Neural cell (in vitro differentiated cells): Measurements from ENCODE around the gene SLC13A2. TPM values are rescaled to one million over a fixed set of nuclear protein-coding genes. Genes with fewer than 3 reads are reported as not detected.

Experiments
- H2AFZ ChIP-seq: fragments of 200-600, 300-800 bp; sonication (generic), shearing (Covaris generic); 2 replicates; pipeline ENCODE4 v1.6.0; 2014; ENCODE audit warnings: low read depth, mild to moderate bottlenecking, antibody characterized with exemption, low read length, moderate library complexity
- H3F3A ChIP-seq: fragments of 200-600 bp; shearing (Covaris generic); 2 replicates; pipeline ENCODE4 v1.6.1; 2016; ENCODE audit warnings: mild to moderate bottlenecking, moderate library complexity, mixed read lengths, antibody characterized with exemption, low read length; ENCODE audit not compliant: insufficient read depth, poor library complexity, severe bottlenecking
- H3K27ac ChIP-seq: fragments of 200-600, 300-800 bp; sonication (generic), shearing (Covaris generic); 2 replicates; pipeline ENCODE4 v1.5.1; 2014; ENCODE audit warnings: mild to moderate bottlenecking, low read length, moderate library complexity
- H3K27me3 ChIP-seq: fragments of 300-800, 200-600 bp; sonication (generic), shearing (Covaris generic); 2 replicates; pipeline ENCODE4 v1.6.0; 2014; ENCODE audit warnings: mild to moderate bottlenecking, low read depth, low read length, moderate library complexity; ENCODE audit not compliant: insufficient read depth
- H3K36me3 ChIP-seq: fragments of 300-800, 200-600 bp; sonication (generic), shearing (Covaris generic); 2 replicates; pipeline ENCODE4 v1.5.1; 2014; ENCODE audit warnings: mild to moderate bottlenecking, antibody characterized with exemption, low read length, moderate library complexity; ENCODE audit not compliant: insufficient read depth
- H3K4me2 ChIP-seq: fragments of 300-800, 200-600 bp; sonication (generic), shearing (Covaris generic); 2 replicates; pipeline ENCODE4 v1.6.0; 2014; ENCODE audit warnings: mild to moderate bottlenecking, low read length
- H3K4me3 ChIP-seq: fragments of 300-800, 200-600 bp; sonication (generic), shearing (Covaris generic); 2 replicates; pipeline ENCODE4 v1.5.1; 2014; ENCODE audit warnings: mild to moderate bottlenecking, low read length, moderate library complexity
- H3K79me2 ChIP-seq: fragments of 200-600 bp; shearing (Covaris generic); replicated peaks from 2 replicates; pipeline ENCODE4 v1.6.0; 2014; ENCODE audit warnings: mild to moderate bottlenecking, low read length, moderate library complexity; ENCODE audit not compliant: insufficient read depth
- H3K9ac ChIP-seq: fragments of 300-800, 200-600 bp; sonication (generic), shearing (Covaris generic); 2 replicates; pipeline ENCODE4 v1.6.1; 2016; ENCODE audit warnings: mild to moderate bottlenecking, low read length, mixed read lengths
- H3K9me2 ChIP-seq: fragments of 200-600 bp; shearing (Covaris generic); 2 replicates; pipeline ENCODE4 v1.6.1; 2016; ENCODE audit warnings: mild to moderate bottlenecking, low read length, mixed read lengths; ENCODE audit not compliant: insufficient read depth
- H3K9me3 ChIP-seq: fragments of 200-600, 300-800 bp; sonication (generic), shearing (Covaris generic); 2 replicates; pipeline ENCODE4 v1.6.1; 2016; ENCODE audit warnings: mild to moderate bottlenecking, mixed run types, low read length, moderate library complexity, mixed read lengths
- H4K20me1 ChIP-seq: fragments of 200-600 bp; shearing (Covaris generic); 2 replicates; pipeline ENCODE4 v1.6.1; 2016; ENCODE audit warnings: mild to moderate bottlenecking, mixed run types; ENCODE audit not compliant: insufficient read depth
- EP300 ChIP-seq: fragments of 450-650 bp; conservative IDR thresholded peaks from 2 replicates; pipeline ENCODE4 v1.6.1; 2014; ENCODE audit warnings: antibody characterized with exemption, mild to moderate bottlenecking, moderate library complexity; ENCODE audit not compliant: poor library complexity, severe bottlenecking
- EZH2 ChIP-seq: fragments of 200-600, 300-800 bp; shearing (Covaris generic), sonication (generic); IDR thresholded peaks from 2 replicates; pipeline ENCODE4 v1.6.1; 2014; ENCODE audit warnings: antibody characterized with exemption, low read length, borderline replicate concordance, mild to moderate bottlenecking; ENCODE audit not compliant: insufficient read depth, poor library complexity, severe bottlenecking
- MXI1 ChIP-seq: fragments of 450-650 bp; conservative IDR thresholded peaks from 2 replicates; pipeline ENCODE4 v1.6.1; 2014; ENCODE audit warnings: antibody characterized with exemption, mild to moderate bottlenecking; ENCODE audit not compliant: poor library complexity, severe bottlenecking
- POLR2AphosphoS5 ChIP-seq: IDR thresholded peaks from 2 replicates; pipeline ENCODE4 v1.6.1; 2012
- RAD21 ChIP-seq: fragments of 450-650 bp; conservative IDR thresholded peaks from 2 replicates; pipeline ENCODE4 v1.6.1; 2014; ENCODE audit warnings: antibody characterized with exemption, mild to moderate bottlenecking, moderate library complexity
- SMC3 ChIP-seq: fragments of 450-650 bp; conservative IDR thresholded peaks from 2 replicates; pipeline ENCODE4 v1.6.1; 2014; ENCODE audit warnings: antibody characterized with exemption, mild to moderate bottlenecking, moderate library complexity; ENCODE audit not compliant: poor library complexity
- TAF1 ChIP-seq: IDR thresholded peaks from 2 replicates; pipeline ENCODE4 v1.6.1; 2012; ENCODE audit warnings: low read depth
- polyA plus RNA-seq: library from polyadenylated mRNA; depleted of rRNA; stranded (reverse); fragments of >200 nt; gene quantifications from 2 replicates; pipeline ENCODE4 v1.2.3, GENCODE V29; 2014
- TF ChIP-seq, protein P1 (sequence below): IDR thresholded peaks from 2 replicates; pipeline ENCODE4 v1.6.1; 2012; ENCODE audit warnings: borderline replicate concordance
- TF ChIP-seq, protein P2 (sequence below): fragments of 450-650 bp; IDR thresholded peaks from 2 replicates; pipeline ENCODE4 v1.5.1; 2014; ENCODE audit warnings: antibody characterized with exemption, mild to moderate bottlenecking, moderate library complexity; ENCODE audit not compliant: poor library complexity, severe bottlenecking

The SLC13A2 gene
- polyA plus RNA-seq, 1 donor from 2014 or later: not detected

DNA sequence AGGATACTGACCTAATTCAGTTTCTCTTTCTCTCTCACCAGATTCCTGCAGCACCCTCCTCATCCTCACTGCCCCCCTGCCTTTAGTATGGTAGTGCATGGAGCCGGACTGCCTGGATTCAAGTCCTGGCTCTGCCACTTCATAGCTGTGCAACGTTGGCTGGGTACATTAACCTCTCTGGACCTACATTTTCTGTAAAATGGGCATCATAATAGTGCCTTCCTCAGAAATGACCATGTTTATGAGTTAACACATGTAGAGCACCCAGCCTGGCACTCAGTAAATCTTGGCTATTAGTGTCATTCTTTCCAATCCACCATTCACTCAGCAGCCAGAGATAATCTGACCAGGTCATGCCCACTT, 71.7 kb downstream of the SLC13A2 start:
- Histone ChIP-seq H3K36me3 (no peaks in the 10 kb centered on the region), H3K9ac (no peak overlapping the region), H3K27me3 (no peaks in the 10 kb centered on the region), H3K79me2 (no peaks in the 10 kb centered on the region), H2AFZ (no peak overlapping the region), H3K4me2 (no peak overlapping the region), H3K9me3 (no peaks in the 10 kb centered on the region), H3K4me3 (no peak overlapping the region), H3K9me2 (no peaks in the 10 kb centered on the region), H3F3A (no peaks in the 10 kb centered on the region), H4K20me1 (no peaks in the 10 kb centered on the region), H3K27ac (no peak overlapping the region)
- TF ChIP-seq EZH2 (no peak), TAF1 (no peak), SMC3 (no peak), RAD21 (no peak), MXI1 (no peak), POLR2AphosphoS5 (no peak), EP300 (no peak)
- TF ChIP-seq, protein P1, sequence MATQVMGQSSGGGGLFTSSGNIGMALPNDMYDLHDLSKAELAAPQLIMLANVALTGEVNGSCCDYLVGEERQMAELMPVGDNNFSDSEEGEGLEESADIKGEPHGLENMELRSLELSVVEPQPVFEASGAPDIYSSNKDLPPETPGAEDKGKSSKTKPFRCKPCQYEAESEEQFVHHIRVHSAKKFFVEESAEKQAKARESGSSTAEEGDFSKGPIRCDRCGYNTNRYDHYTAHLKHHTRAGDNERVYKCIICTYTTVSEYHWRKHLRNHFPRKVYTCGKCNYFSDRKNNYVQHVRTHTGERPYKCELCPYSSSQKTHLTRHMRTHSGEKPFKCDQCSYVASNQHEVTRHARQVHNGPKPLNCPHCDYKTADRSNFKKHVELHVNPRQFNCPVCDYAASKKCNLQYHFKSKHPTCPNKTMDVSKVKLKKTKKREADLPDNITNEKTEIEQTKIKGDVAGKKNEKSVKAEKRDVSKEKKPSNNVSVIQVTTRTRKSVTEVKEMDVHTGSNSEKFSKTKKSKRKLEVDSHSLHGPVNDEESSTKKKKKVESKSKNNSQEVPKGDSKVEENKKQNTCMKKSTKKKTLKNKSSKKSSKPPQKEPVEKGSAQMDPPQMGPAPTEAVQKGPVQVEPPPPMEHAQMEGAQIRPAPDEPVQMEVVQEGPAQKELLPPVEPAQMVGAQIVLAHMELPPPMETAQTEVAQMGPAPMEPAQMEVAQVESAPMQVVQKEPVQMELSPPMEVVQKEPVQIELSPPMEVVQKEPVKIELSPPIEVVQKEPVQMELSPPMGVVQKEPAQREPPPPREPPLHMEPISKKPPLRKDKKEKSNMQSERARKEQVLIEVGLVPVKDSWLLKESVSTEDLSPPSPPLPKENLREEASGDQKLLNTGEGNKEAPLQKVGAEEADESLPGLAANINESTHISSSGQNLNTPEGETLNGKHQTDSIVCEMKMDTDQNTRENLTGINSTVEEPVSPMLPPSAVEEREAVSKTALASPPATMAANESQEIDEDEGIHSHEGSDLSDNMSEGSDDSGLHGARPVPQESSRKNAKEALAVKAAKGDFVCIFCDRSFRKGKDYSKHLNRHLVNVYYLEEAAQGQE: no peak

DNA sequence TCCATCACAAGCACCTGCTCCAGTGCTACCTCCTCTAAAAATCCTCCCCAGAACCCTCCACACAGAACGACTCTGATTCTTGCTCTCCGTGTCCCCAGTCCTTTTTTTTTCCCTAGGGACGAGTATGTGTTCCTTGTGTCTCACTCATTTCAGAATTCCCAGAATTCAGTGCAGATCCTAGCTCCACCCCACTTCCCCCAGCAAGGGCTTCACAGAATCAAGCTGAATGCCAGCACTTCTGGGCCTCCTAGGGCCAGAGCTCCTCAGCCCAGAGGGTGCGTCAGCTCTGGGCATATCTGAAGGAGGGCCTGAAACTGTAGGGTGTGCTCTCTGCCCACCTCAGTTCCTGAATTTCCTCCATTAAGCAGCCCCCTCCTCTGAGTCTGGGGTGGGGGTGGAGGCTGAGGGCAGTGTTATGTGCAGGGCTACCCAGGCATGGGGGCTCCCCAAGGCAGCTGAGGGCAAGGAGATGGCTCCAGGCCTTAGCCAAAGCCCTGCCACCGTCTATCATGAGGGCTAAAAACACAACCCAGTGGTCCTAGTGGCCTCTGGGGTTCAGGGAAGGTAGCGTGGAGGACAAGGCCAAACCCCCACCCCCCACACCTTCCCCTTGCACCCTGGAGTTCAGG, 72.5 kb downstream of the SLC13A2 start:
- Histone ChIP-seq H4K20me1 (no peaks in the 10 kb centered on the region), H3K27me3 (no peaks in the 10 kb centered on the region), H3K9me2 (no peaks in the 10 kb centered on the region)

More for the DNA sequence above, 72.5 kb downstream of the SLC13A2 start:
- Histone ChIP-seq H3K79me2 (peaks cover 4% of the 10 kb centered on the region), H3K4me2 (no peak overlapping the region), H3K9me3 (no peaks in the 10 kb centered on the region), H3K4me3 (no peak overlapping the region), H3K36me3 (no peaks in the 10 kb centered on the region), H2AFZ (no peak overlapping the region), H3F3A (no peaks in the 10 kb centered on the region), H3K9ac (no peak overlapping the region), H3K27ac (no peak overlapping the region)
- TF ChIP-seq EZH2: no peak
- no peak for TF ChIP-seq SMC3
- TF ChIP-seq RAD21: no peak
- no peak for TF ChIP-seq TAF1
- TF ChIP-seq EP300: no peak
- TF ChIP-seq POLR2AphosphoS5: no peak
- TF ChIP-seq, protein P2, sequence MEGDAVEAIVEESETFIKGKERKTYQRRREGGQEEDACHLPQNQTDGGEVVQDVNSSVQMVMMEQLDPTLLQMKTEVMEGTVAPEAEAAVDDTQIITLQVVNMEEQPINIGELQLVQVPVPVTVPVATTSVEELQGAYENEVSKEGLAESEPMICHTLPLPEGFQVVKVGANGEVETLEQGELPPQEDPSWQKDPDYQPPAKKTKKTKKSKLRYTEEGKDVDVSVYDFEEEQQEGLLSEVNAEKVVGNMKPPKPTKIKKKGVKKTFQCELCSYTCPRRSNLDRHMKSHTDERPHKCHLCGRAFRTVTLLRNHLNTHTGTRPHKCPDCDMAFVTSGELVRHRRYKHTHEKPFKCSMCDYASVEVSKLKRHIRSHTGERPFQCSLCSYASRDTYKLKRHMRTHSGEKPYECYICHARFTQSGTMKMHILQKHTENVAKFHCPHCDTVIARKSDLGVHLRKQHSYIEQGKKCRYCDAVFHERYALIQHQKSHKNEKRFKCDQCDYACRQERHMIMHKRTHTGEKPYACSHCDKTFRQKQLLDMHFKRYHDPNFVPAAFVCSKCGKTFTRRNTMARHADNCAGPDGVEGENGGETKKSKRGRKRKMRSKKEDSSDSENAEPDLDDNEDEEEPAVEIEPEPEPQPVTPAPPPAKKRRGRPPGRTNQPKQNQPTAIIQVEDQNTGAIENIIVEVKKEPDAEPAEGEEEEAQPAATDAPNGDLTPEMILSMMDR: no peak
- TF ChIP-seq MXI1: no peak
- TF ChIP-seq, protein P1: no peak
